Sigmoid colon (tissue), 3 donors: ENCODE data around the gene STX3.

Experiments
- POLR2A ChIP-seq, 2 donors: fragments of 450-650 bp; IDR thresholded peaks; one replicate each; pipeline ENCODE4 v1.6.1; 2016; ENCODE audit warnings: antibody characterized with exemption in 2 of 2, mild to moderate bottlenecking in 2 of 2, moderate library complexity in 2 of 2
- TF ChIP-seq, protein P1 (sequence below), 4 experiments: fragments of 450-650 bp in 3 of 4; fragments of 200-600 bp in 1 of 4; IDR thresholded peaks; one replicate each; pipeline ENCODE4 v1.5.1; 2016 to 2019; ENCODE audit warnings: antibody characterized with exemption in 4 of 4, mild to moderate bottlenecking in 3 of 4, moderate library complexity in 2 of 4

DNA sequence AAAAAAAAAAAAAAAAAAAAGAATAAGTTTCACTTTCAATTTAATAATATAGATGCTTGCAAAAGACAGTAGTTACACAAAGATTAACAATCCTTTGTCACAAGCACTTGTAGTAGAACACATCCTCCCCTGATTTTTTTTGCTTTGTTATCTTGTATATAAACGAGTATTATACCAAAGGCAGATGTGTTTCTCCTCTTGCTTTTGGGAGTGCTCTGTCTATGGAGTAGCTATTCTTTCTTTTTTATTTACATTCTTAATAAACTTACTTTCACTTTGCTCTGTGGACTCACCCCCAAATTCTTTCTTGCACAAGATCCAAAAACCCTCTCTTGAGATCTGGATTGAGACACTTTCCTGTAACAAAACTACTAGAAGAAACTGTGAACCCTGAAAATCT is 58.8 kb downstream of the STX3 start:
- no peak for TF ChIP-seq POLR2A (IDR thresholded peaks at IDR 0.05)
- TF ChIP-seq, protein P1, sequence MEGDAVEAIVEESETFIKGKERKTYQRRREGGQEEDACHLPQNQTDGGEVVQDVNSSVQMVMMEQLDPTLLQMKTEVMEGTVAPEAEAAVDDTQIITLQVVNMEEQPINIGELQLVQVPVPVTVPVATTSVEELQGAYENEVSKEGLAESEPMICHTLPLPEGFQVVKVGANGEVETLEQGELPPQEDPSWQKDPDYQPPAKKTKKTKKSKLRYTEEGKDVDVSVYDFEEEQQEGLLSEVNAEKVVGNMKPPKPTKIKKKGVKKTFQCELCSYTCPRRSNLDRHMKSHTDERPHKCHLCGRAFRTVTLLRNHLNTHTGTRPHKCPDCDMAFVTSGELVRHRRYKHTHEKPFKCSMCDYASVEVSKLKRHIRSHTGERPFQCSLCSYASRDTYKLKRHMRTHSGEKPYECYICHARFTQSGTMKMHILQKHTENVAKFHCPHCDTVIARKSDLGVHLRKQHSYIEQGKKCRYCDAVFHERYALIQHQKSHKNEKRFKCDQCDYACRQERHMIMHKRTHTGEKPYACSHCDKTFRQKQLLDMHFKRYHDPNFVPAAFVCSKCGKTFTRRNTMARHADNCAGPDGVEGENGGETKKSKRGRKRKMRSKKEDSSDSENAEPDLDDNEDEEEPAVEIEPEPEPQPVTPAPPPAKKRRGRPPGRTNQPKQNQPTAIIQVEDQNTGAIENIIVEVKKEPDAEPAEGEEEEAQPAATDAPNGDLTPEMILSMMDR (IDR thresholded peaks at IDR 0.05): no peak
